ENCODE results near the gene TRIP4.
"Not testable (repeated sequence)": the region's sequence is repeated elsewhere in the genome, so short reads cannot be mapped to it uniquely, and the experiment has no call there.

TRIP4 gene

GRCh38 chr15:64383760-64384159 lies 3.9 kb upstream of the TRIP4 start:
- no peak for DNase-seq

DNA sequence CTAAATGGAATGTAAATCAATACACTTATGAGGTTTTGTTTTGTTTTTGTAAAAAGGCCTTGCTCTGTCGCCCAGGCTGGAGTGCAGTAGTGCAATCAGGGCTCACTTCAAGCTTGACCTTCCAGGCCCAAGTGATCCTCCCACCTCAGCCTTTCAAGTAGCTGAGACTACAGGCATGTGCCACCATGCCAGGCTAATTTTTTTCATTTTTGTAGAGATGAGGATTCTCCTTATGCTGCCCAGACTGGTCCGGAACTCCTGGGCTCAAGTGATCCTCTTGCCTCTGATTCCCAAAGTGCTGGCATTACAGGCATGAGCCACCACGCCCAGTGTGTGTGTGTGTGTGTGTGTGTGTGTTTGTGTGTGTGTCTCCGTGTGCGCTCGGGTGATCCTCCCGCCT lies 1.3 kb upstream of the TRIP4 start:
- DNase-seq = no peak

DNA sequence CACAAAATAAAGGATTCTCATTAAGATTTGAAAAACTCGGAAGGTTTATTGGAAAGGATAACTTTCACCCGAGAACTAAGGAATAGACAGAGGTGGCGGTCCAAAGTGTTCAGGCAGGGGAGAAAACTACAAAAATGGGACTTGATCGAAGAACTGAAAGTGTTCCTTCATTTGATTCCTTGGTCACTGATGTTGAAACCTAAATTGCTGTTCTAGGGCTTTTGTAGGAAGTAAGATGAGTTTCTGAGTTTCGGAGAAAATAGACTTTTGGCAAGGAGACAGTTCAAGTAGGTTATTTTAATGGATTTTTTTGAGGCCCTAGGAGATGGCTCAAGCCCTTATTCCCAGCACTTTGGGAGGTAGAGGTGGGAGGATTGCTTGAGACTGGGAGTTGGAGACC lies 1.4 kb downstream of the TRIP4 start:
- no peak for DNase-seq

GRCh38 chr15:64392471-64392870 lies 4.8 kb downstream of the TRIP4 start:
- DNase-seq = not testable (repeated sequence)

GRCh38 chr15:64396789-64397188 lies 9.2 kb downstream of the TRIP4 start:
- no peak for DNase-seq

GRCh38 chr15:64398575-64398974 lies 10.9 kb downstream of the TRIP4 start:
- no peak for DNase-seq

DNA sequence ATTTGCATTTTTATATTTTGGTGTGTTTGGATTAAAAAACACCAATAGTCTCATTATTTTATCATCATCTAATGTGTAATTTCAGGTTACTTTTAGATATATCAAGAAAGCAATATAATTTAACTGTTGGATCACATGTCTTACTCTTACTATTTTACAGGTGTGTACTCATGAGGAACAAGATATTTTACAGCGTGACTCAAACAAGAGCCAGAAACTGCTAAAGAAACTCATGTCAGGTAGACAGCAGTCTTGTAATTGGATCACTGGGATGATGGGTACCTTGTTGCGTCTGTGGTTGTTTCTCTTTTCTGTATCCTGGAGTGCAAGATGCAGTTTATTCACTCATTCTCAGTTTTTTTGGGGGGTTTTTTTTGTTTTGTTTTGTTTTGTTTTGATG lies 12.9 kb downstream of the TRIP4 start:
- no peak for DNase-seq

DNA sequence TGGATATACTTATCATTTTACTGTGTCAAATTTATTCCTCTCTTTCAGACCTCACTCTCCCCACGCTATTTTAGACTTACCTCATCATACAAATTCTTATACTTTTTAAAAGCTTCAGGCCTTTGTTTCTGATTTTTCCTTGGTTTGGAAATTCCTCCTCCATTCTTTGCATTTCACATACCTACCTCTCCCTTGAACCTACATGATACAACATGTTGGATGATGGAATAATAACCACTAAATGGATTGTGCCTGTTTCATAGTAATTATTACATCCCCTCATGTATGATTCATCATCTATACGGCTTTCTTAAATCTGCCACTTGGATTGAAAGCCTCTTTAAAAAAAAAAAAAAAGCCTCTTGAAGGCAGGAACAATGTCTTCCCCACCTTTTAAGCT lies 24.6 kb downstream of the TRIP4 start:
- DNase-seq = no peak

DNA sequence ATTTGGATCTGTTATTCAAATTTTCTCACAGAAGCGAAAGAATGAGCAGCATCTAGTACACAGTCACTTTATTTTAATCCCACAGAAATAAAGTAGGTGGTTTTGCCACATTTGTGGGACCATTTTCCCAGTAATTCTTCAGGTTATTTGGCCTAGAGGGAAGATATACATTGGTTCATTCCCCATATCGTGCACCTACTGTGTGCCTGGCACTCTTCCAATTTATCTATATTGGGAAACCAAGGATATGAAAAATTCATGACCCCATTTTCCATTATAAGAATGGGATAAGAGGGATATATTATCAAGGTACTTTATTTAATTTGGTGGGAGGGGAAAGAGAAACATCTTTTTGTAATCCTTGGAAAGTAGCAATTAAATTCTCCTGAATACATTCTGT lies 35.1 kb downstream of the TRIP4 start:
- DNase-seq = no peak

GRCh38 chr15:64423970-64424369 lies 36.3 kb downstream of the TRIP4 start:
- no peak for DNase-seq

- no peak for DNase-seq
Measured at GRCh38 chr15:64425221-64425620, 37.6 kb downstream of the TRIP4 start.

DNA sequence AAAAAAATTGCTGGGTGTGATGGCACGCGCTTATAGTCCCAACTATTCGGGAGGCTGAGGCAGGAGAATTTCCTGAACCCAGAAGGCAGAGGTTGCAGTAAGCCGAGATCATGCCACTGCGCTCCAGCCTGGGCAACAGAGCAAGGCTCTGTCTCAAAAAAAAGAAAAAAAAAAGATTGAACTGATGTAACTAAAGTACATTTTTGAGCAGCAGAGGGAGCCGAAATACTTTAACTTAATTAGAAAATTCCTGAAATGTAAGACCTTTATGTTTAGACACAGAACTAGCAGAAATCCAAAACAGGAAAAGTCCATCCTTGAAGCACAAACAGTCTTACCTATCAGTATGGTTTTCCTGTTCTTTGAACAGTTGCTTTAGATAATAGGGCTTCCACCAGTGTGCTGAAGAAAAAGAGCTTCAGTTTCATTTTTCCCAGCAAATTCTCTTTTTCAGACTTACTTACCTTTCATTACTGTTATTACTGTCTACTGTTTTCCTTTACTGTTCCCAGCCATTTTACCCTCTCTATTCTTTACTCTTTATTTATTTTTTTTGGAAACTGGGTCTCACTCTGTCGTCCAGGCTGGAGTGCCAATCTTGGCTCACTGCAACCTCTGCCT lies 39.3 kb downstream of the TRIP4 start:
- DNase-seq = no peak

GRCh38 chr15:64429448-64429847 lies 41.8 kb downstream of the TRIP4 start:
- DNase-seq = no peak

GRCh38 chr15:64430000-64430735 lies 42.5 kb downstream of the TRIP4 start:
- peak; percentile 44 for DNase-seq

DNA sequence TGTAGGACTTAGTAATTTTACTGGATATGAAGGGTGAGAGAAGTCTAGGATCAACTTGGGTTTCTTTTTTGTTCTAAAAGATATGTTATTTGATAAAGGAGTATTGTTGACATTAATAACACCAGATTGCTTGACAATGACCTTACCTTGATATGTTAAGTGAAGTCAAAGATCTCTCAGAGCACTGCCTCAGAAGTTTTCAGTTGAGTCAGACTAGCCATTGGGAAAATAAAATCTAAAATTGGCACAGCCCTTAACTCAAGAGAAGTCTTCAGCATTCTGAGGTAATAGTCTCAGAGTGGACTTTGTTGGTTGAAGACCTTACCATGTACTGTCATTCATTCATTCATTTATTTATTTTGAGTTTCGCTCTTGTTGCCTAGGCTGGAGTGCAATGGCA lies 50.3 kb downstream of the TRIP4 start:
- no peak for DNase-seq

- no peak for DNase-seq
Measured at GRCh38 chr15:64438653-64439447, 51.2 kb downstream of the TRIP4 start.

DNA sequence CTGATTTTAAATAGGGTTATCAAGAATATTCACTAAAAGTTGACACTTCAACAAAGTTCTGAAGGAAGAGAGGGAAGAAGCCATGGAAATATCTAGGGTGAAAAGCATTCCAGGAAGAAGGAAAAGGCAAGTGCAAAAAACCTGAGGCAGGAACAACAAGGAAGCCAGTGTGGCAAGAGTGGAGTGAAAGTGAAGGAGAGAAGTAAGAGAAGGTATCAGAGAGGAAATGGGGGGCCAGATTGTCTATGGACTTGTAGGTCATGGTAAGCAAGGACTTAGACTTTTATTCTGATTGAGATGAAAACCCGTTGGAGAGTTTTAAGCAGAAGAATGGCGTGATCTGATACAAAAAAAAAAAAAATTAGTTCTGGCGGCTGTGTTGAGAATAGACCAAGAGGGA lies 54.2 kb downstream of the TRIP4 start:
- DNase-seq = no peak

DNA sequence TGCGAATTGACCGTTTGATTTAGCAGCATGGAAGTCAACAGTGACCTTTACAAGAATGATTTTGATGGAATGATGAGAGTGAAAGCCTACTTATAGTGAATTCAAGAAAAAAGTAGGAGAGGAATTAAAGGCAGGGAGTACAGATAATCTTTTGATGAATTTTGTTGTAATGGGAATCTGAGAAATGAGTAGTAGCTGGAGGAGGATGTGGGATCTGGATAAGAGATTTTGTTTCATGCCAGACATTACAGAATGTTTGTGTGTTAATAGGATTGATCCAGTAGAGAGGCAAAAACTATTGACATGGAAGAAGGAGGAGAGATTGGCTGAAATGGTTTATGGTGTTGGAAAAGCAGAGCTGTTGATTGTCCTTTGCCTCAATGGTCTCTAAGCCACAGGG lies 55.4 kb downstream of the TRIP4 start:
- DNase-seq = no peak

DNA sequence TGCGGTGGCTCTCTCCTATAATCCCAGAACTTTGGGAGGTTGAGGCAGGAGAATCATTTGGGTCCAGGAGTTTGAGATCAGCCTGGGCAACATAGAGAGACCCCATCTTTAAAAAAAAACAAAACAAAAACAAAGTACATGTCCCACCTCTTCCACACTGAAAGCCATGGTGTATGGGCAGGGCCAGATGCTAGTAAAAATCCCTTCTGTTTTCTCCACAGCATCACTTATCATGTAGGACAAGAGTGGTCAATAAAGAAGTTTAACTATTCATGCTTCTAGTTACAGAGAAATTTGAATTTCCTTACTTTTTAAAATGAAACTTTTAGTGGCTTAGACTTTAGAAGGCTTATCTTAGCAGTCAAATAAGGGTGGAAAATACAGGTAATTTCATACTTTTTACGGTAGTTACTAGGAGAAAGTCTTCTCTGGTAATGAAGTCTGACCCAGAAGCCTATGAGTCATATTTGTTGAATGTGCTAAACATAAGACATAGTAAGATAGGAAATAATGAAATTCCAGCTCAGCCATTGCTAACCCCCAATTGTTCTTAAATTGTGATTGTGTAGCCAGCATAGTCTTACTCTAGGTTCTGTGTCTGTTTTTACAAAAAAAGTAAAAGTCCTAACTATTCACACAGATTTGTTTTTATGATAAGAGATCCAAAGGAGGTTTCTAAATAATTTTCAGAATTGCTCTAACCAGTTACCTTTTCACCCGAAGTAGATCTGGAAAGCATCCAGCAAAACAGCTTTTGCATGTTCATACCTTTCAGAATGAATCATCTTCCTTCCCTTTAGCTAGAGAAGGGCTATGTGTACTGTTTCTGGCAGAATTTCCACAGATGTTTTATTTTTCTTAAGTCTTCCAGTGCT lies 56.3 kb downstream of the TRIP4 start:
- DNase-seq = no peak

DNA sequence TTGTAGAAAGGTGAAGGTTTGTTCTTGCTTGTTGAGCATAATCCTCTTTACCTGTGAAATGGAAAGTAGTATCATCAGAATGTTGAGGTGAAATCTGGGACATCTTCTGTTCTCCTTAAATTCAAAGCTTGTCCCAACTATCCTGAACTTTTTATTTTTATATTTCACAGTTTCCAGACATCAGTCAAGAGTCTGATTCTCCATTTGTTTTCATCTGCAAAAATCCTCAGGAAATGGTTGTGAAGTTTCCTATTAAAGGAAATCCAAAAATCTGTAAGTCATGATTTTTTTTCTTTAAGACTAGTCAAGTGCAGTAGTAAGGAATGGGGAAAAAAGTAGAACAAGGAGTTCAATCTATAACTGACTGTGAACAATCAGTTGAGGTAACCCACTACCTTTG lies 57.2 kb downstream of the TRIP4 start:
- no peak for DNase-seq

GRCh38 chr15:64447536-64448315 lies 60.1 kb downstream of the TRIP4 start:
- no peak for DNase-seq

DNA sequence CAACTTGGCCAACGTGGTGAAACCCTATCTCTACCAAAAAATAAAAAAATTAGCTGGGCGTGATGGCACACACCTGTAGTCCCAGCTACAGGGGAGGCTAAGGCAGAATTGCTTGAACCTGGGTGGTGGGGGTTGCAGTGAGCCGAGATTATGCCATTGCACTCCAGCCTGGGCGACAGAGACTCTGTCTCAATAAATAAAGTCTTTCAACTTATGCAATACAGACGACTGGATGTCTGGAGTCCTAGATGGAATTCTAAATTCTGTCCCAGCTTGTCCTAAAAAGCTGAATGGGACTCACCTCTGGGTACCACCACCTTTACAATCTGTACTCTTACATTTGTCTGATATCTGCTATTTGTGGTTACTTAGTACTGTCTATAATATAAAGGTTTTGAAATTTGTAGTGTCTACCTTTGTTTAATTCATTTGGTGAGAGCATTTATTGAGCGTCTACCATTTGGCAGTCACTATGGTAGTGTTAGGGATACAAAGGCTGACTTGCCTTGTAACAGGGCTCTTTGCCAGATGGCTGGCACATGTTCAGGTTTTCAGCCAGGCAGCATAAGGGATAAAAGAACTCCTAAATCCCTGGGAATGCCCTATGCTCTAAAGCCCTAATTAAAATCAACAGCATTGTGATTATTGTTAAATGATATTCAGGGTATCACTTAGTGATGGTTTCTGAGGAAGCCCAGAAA lies 65.5 kb downstream of the TRIP4 start:
- peak; percentile 71 for DNase-seq

Measured in NCI-H1092 (cell line).